ENCODE data around the gene SLC25A12. TPM values are rescaled to one million over a fixed set of nuclear protein-coding genes. Genes with fewer than 3 reads are reported as not detected.
"Not testable (repeated sequence)": the region's sequence is repeated elsewhere in the genome, so short reads cannot be mapped to it uniquely, and the experiment has no call there.

Gene SLC25A12
- polyA plus RNA-seq, 3 donors, result 6.5 to 8.8 (median 7.0) TPM

DNA sequence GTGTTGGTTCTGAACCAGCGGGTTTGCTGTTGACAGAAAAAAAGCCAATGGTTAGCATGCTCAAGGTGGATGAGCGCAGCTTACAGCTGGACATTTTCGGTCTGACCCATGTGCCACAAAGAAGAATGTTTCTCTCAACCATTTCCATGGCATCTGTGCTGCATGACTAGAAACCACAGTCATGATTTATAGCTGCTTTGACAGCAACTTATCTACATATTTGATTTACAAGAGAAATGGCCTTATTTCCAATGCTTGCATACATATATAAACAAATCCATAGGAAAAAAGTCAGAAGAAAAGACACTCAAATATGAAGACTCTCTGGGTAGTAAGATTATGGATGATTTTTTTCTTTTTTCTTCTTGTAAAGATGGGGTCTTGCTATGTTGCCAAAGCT, 108.6 kb downstream of the SLC25A12 start:
- Mint-ChIP-seq H3K36me3 (peaks cover 66 to 67% of the 10 kb centered on the region in 2 donors), H3K4me1 (no peaks in the 10 kb centered on the region), H3K9me3 (peaks cover 0 to 2% (median 0%) of the 10 kb centered on the region in 7 donors), H3K27ac (no peak overlapping the region), H3K4me3 (no peak overlapping the region), H3K27me3 (ENCODE audit: low read depth in 3 of 3) (no peaks in the 10 kb centered on the region)
- no peak overlapping the region for H3K27ac ChIP-seq (ENCODE audit: low read depth in 1 of 2, low read length in 2 of 2)
- no peak overlapping the region for H2AFZ ChIP-seq (ENCODE audit: insufficient read depth, low read depth, low read length, poor library complexity, severe bottlenecking)
- no peaks in the 10 kb centered on the region for H4K20me1 ChIP-seq (ENCODE audit: insufficient read depth, low read length)
- intact Hi-C loops (cut with micrococcal nuclease), result no loop called here
- H3K4me3 ChIP-seq (replicated peaks in 1 of 3; ENCODE audit: low read depth in 2 of 3, low read length in 3 of 3), result no peak overlapping the region
- DNase-seq, result no peak
- TF ChIP-seq, protein P1, sequence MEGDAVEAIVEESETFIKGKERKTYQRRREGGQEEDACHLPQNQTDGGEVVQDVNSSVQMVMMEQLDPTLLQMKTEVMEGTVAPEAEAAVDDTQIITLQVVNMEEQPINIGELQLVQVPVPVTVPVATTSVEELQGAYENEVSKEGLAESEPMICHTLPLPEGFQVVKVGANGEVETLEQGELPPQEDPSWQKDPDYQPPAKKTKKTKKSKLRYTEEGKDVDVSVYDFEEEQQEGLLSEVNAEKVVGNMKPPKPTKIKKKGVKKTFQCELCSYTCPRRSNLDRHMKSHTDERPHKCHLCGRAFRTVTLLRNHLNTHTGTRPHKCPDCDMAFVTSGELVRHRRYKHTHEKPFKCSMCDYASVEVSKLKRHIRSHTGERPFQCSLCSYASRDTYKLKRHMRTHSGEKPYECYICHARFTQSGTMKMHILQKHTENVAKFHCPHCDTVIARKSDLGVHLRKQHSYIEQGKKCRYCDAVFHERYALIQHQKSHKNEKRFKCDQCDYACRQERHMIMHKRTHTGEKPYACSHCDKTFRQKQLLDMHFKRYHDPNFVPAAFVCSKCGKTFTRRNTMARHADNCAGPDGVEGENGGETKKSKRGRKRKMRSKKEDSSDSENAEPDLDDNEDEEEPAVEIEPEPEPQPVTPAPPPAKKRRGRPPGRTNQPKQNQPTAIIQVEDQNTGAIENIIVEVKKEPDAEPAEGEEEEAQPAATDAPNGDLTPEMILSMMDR (IDR thresholded peaks at IDR 0.05), result no peak
- no peaks in the 10 kb centered on the region for H3K4me1 ChIP-seq (ENCODE audit: control insufficient read depth in 1 of 2, insufficient read depth in 2 of 2, low read length in 2 of 2)
- peaks cover 34 to 77% of the 10 kb centered on the region in 2 donors for H3K36me3 ChIP-seq (replicated peaks in 1 of 2; ENCODE audit: control insufficient read depth in 1 of 2, insufficient read depth in 2 of 2, low read length in 2 of 2)
- H3K27me3 ChIP-seq (ENCODE audit: control insufficient read depth in 2 of 2, insufficient read depth in 2 of 2, low read length in 2 of 2), result no peaks in the 10 kb centered on the region
- 100% methylated on average over 3 of the region's 3 CpGs for WGBS (ENCODE audit: insufficient coverage)
- no peak overlapping the region for H3K9ac ChIP-seq (ENCODE audit: insufficient read depth, low read length, poor library complexity, severe bottlenecking)
- no peaks in the 10 kb centered on the region for H3K9me3 ChIP-seq (replicated peaks in 1 of 2; ENCODE audit: control insufficient read depth in 1 of 2, insufficient read depth in 1 of 2, low read length in 2 of 2)
- H3K79me2 ChIP-seq (ENCODE audit: insufficient read depth, low read length), result no peaks in the 10 kb centered on the region
- no peak overlapping the region for H3K4me2 ChIP-seq (replicated peaks; ENCODE audit: extremely low read depth, low read length, poor library complexity, severe bottlenecking)

DNA sequence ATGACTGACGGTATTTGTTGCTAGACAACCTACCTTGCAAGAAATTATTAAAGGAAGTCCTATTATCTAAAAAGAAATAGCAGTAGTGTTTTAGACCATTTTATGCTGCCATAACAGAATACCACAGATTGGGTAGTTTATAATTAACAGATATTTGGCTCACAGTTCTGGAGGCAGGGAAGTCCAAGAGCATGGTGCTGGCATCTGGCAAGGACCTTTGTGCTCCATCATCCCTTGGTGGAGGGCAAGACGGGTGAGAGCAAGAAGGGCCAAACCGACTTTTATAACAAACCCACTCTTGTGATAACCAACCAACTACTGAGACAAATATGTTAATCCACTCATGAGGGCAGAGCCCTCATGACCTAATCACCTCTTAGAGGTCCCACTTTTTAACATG, 115.5 kb downstream of the SLC25A12 start:
- H3K27ac ChIP-seq (ENCODE audit: low read depth in 1 of 2, low read length in 2 of 2), result no peak overlapping the region

DNA sequence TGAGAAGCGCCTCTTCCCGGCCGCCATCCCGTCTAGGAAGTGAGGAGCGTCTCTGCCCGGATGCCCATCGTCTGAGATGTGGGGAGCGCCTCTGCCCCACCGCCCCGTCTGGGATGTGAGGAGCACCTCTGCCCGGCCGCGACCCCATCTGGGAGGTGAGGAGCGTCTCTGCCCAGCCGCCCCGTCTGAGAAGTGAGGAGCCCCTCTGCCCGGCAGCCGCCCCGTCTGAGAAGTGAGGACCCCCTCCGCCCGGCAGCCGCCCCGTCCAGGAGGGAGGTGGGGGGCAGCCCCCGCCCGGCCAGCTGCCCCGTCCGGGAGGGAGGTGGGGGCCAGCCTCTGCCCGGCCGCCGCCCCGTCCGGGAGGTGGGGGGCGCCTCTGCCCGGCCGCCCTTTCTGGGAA, 119.5 kb downstream of the SLC25A12 start:
- Mint-ChIP-seq H3K36me3 (peaks cover 0 to 12% of the 10 kb centered on the region in 2 donors), H3K9me3 (peaks cover 20 to 48% (median 33%) of the 10 kb centered on the region in 7 donors)
- H3K4me1 Mint-ChIP-seq; H3K4me3 ChIP-seq (replicated peaks in 1 of 3; ENCODE audit: low read depth in 2 of 3, low read length in 3 of 3); H3K4me1 ChIP-seq (ENCODE audit: control insufficient read depth in 1 of 2, insufficient read depth in 2 of 2, low read length in 2 of 2); H3K27ac Mint-ChIP-seq; H3K4me3 Mint-ChIP-seq; H3K4me2 ChIP-seq (replicated peaks; ENCODE audit: extremely low read depth, low read length, poor library complexity, severe bottlenecking); H3K27me3 Mint-ChIP-seq (ENCODE audit: low read depth in 3 of 3); H3K27me3 ChIP-seq (ENCODE audit: control insufficient read depth in 2 of 2, insufficient read depth in 2 of 2, low read length in 2 of 2); H2AFZ ChIP-seq (ENCODE audit: insufficient read depth, low read depth, low read length, poor library complexity, severe bottlenecking); H3K36me3 ChIP-seq (replicated peaks in 1 of 2; ENCODE audit: control insufficient read depth in 1 of 2, insufficient read depth in 2 of 2, low read length in 2 of 2); H3K27ac ChIP-seq (ENCODE audit: low read depth in 1 of 2, low read length in 2 of 2); H3K79me2 ChIP-seq (ENCODE audit: insufficient read depth, low read length); DNase-seq; H3K9ac ChIP-seq (ENCODE audit: insufficient read depth, low read length, poor library complexity, severe bottlenecking); intact Hi-C loops (cut with micrococcal nuclease); H4K20me1 ChIP-seq (ENCODE audit: insufficient read depth, low read length): not testable (repeated sequence)
- 92% methylated on average over 9 of the region's 35 CpGs for WGBS (ENCODE audit: insufficient coverage)
- peaks cover 5 to 25% of the 10 kb centered on the region in 2 donors for H3K9me3 ChIP-seq (replicated peaks in 1 of 2; ENCODE audit: control insufficient read depth in 1 of 2, insufficient read depth in 1 of 2, low read length in 2 of 2)

More for the DNA sequence above, 115.5 kb downstream of the SLC25A12 start:
- Mint-ChIP-seq H3K36me3 (peaks cover 11 to 23% of the 10 kb centered on the region in 2 donors), H3K9me3 (peaks cover 14 to 35% (median 27%) of the 10 kb centered on the region in 7 donors), H3K27ac (no peak overlapping the region), H3K27me3 (ENCODE audit: low read depth in 3 of 3) (peaks cover 0 to 5% (median 0%) of the 10 kb centered on the region in 3 donors), H3K4me1 (no peaks in the 10 kb centered on the region), H3K4me3 (no peak overlapping the region)
- no peak overlapping the region for H3K9ac ChIP-seq (ENCODE audit: insufficient read depth, low read length, poor library complexity, severe bottlenecking)
- H3K4me2 ChIP-seq (replicated peaks; ENCODE audit: extremely low read depth, low read length, poor library complexity, severe bottlenecking), result no peak overlapping the region
- no peaks in the 10 kb centered on the region for H3K27me3 ChIP-seq (ENCODE audit: control insufficient read depth in 2 of 2, insufficient read depth in 2 of 2, low read length in 2 of 2)
- H2AFZ ChIP-seq (ENCODE audit: insufficient read depth, low read depth, low read length, poor library complexity, severe bottlenecking), result no peak overlapping the region
- 92% methylated on average over 2 of the region's 3 CpGs for WGBS (ENCODE audit: insufficient coverage)
- no peaks in the 10 kb centered on the region for H3K79me2 ChIP-seq (ENCODE audit: insufficient read depth, low read length)
- no peak overlapping the region for H3K4me3 ChIP-seq (replicated peaks in 1 of 3; ENCODE audit: low read depth in 2 of 3, low read length in 3 of 3)
- peaks cover 2 to 15% of the 10 kb centered on the region in 2 donors for H3K36me3 ChIP-seq (replicated peaks in 1 of 2; ENCODE audit: control insufficient read depth in 1 of 2, insufficient read depth in 2 of 2, low read length in 2 of 2)
- no peaks in the 10 kb centered on the region for H3K4me1 ChIP-seq (ENCODE audit: control insufficient read depth in 1 of 2, insufficient read depth in 2 of 2, low read length in 2 of 2)
- TF ChIP-seq, protein P1 (IDR thresholded peaks at IDR 0.05), result no peak
- H4K20me1 ChIP-seq (ENCODE audit: insufficient read depth, low read length), result no peaks in the 10 kb centered on the region
- H3K9me3 ChIP-seq (replicated peaks in 1 of 2; ENCODE audit: control insufficient read depth in 1 of 2, insufficient read depth in 1 of 2, low read length in 2 of 2), result peaks cover 5 to 25% of the 10 kb centered on the region in 2 donors
- intact Hi-C loops (cut with micrococcal nuclease), result no loop called here
- DNase-seq, result no peak

Data from CD14-positive monocyte (primary cell).